GM20000 (cell line): ENCODE data around the gene CCDC142.

Source experiments
- DNase-seq: peaks from one replicate; pipeline ENCODE4 v3.0.0; 2012; ENCODE audit warnings: low spot score
- TF ChIP-seq, protein P1 (sequence below): IDR thresholded peaks from 2 replicates; pipeline ENCODE4 v1.5.1; 2012; ENCODE audit warnings: mild to moderate bottlenecking, control low read depth; ENCODE audit errors: extremely low read depth, missing control alignments

Gene CCDC142

GRCh38 chr2:74503506-74504475 lies 21.0 kb upstream of the CCDC142 start:
- no peak for DNase-seq
- TF ChIP-seq, protein P1, sequence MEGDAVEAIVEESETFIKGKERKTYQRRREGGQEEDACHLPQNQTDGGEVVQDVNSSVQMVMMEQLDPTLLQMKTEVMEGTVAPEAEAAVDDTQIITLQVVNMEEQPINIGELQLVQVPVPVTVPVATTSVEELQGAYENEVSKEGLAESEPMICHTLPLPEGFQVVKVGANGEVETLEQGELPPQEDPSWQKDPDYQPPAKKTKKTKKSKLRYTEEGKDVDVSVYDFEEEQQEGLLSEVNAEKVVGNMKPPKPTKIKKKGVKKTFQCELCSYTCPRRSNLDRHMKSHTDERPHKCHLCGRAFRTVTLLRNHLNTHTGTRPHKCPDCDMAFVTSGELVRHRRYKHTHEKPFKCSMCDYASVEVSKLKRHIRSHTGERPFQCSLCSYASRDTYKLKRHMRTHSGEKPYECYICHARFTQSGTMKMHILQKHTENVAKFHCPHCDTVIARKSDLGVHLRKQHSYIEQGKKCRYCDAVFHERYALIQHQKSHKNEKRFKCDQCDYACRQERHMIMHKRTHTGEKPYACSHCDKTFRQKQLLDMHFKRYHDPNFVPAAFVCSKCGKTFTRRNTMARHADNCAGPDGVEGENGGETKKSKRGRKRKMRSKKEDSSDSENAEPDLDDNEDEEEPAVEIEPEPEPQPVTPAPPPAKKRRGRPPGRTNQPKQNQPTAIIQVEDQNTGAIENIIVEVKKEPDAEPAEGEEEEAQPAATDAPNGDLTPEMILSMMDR = no peak

- TF ChIP-seq, protein P1 = peak; percentile 33
- peak; percentile 82 for DNase-seq
These were observed 20.1 kb upstream of the CCDC142 start for GRCh38 chr2:74502720-74503505.

GRCh38 chr2:74502147-74502719 lies 19.4 kb upstream of the CCDC142 start:
- DNase-seq = peak; percentile 57
- TF ChIP-seq, protein P1 = no peak

GRCh38 chr2:74501335-74502071 lies 18.7 kb upstream of the CCDC142 start:
- peak; percentile 25 for DNase-seq

DNA sequence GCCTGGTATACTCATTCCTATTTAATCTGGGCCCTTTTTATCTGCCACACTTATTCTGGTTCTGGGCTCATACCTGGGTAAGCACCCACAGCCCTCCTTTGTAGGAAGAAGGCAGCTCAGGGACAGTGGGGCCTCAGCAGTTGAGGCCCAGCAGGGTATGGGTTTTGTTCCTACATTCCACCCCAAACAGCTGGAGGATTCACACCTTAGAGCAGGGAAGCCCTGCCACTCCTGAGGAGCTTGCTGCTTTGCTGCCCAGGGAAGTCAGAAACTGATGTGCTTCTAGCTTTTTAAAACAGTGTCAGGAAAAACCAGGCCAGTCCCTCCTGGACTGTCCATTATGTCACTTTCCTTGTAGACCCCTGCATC lies 17.8 kb upstream of the CCDC142 start:
- TF ChIP-seq, protein P1 = no peak
- DNase-seq = no peak

More at GRCh38 chr2:74501335-74502071, 18.7 kb upstream of the CCDC142 start:
- TF ChIP-seq, protein P1 = no peak

DNA sequence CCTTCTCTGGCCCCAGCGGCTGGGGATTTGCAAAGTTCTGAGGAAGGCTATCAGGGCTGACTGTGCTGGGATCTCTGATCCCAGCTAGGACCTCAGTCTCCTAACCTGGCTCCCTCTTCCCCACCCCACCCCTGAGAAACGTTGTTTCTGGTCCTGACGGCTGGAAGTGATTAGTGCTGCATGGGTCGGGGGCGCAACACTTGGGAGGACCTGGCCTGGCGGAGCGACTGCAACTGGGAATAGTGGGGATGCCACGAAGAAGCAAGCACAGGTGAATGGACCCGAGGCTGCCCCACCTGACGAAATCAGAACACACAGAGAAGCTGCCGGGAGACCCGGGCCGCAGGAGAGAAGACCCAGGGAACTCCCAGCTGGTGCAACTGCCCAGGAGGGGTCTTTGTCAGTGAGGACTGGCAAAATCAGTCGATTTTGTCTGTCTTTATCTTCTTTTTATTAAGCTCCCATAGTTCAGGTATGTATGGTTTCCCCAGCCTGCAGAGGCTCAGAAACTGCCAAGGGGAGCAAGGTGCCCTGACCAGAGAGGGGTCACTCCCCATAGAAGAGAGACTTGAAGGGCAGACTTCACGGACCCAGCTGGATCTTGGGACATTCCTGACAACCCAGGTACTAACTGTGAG lies 17.3 kb upstream of the CCDC142 start:
- no peak for DNase-seq
- TF ChIP-seq, protein P1 = no peak
